CD4-positive, alpha-beta T cell treated with Interleukin-15 for 4 hours (primary cell): ENCODE data around the gene DCN.

Experiments
- DNase-seq: peaks from one replicate; pipeline ENCODE4 v3.0.0-alpha.2; 2020; ENCODE audit warnings: low spot score

The DCN gene

GRCh38 chr12:91100906-91101305, 81.7 kb downstream of the DCN start:
- DNase-seq, result no peak

GRCh38 chr12:91099836-91100235, 82.8 kb downstream of the DCN start:
- DNase-seq, result no peak

GRCh38 chr12:91099341-91099740, 83.3 kb downstream of the DCN start:
- DNase-seq, result no peak

GRCh38 chr12:91098941-91099340, 83.7 kb downstream of the DCN start:
- no peak for DNase-seq

- DNase-seq, result no peak
These were observed 84.2 kb downstream of the DCN start for GRCh38 chr12:91098461-91098860.

GRCh38 chr12:91094957-91095356, 87.7 kb downstream of the DCN start:
- DNase-seq, result no peak

- DNase-seq, result no peak
These were observed 88.5 kb downstream of the DCN start for GRCh38 chr12:91094032-91094662.

- DNase-seq, result no peak
These were observed 89.3 kb downstream of the DCN start for GRCh38 chr12:91093341-91093740.

- no peak for DNase-seq
These were observed 90.5 kb downstream of the DCN start for GRCh38 chr12:91091916-91092715.
